ENCODE data around the gene CSTF3.

GRCh38 chr11:33125611-33126010, 35.7 kb downstream of the CSTF3 start:
- TF ChIP-seq, protein P1, sequence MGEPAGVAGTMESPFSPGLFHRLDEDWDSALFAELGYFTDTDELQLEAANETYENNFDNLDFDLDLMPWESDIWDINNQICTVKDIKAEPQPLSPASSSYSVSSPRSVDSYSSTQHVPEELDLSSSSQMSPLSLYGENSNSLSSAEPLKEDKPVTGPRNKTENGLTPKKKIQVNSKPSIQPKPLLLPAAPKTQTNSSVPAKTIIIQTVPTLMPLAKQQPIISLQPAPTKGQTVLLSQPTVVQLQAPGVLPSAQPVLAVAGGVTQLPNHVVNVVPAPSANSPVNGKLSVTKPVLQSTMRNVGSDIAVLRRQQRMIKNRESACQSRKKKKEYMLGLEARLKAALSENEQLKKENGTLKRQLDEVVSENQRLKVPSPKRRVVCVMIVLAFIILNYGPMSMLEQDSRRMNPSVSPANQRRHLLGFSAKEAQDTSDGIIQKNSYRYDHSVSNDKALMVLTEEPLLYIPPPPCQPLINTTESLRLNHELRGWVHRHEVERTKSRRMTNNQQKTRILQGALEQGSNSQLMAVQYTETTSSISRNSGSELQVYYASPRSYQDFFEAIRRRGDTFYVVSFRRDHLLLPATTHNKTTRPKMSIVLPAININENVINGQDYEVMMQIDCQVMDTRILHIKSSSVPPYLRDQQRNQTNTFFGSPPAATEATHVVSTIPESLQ (CRISPR knock-in tag; IDR thresholded peaks at IDR 0.05) = no peak
- TF ChIP-seq PHF8 (IDR thresholded peaks at IDR 0.05; ENCODE audit: borderline replicate concordance, low read length) (no peak), E2F4 (CRISPR knock-in tag; IDR thresholded peaks at IDR 0.05; ENCODE audit: low read depth) (no peak), CTCF (IDR thresholded peaks at IDR 0.05 in 2 of 3, conservative IDR thresholded peaks at IDR 0.05 in 1 of 3; ENCODE audit: insufficient read depth in 2 of 3, low read depth in 1 of 3, low read length in 3 of 3) (no peak), RCOR1 (IDR thresholded peaks at IDR 0.05; ENCODE audit: borderline replicate concordance in 1 of 2, low read depth in 2 of 2, low read length in 2 of 2) (no peak), ZBTB40 (IDR thresholded peaks at IDR 0.05) (no peak), ZBTB40 (CRISPR knock-in tag; IDR thresholded peaks at IDR 0.05) (no peak), IRF2 (CRISPR knock-in tag; IDR thresholded peaks at IDR 0.05) (no peak), GATAD2A (IDR thresholded peaks at IDR 0.05) (no peak), SMC3 (conservative IDR thresholded peaks at IDR 0.05; ENCODE audit: insufficient read depth, low read depth, low read length) (no peak)
